HCT116 (cell line): ENCODE results near the gene UPF2.

ENCODE experiments used
- EGR1 ChIP-seq: IDR thresholded peaks from 2 replicates; pipeline ENCODE4 v1.6.1; 2012; ENCODE audit warnings: low read depth
- EZH2 ChIP-seq: fragments of 200-600 bp; sonication (generic); IDR thresholded peaks from 2 replicates; pipeline ENCODE4 v1.6.1; 2017; ENCODE audit warnings: antibody characterized with exemption, mixed run types
- POLR2A ChIP-seq: IDR thresholded peaks from 2 replicates; pipeline ENCODE4 v1.7.0; 2011; ENCODE audit warnings: borderline replicate concordance; ENCODE audit not compliant: insufficient read depth, insufficient read length; ENCODE audit errors: extremely low read depth
- POLR2AphosphoS5 ChIP-seq: IDR thresholded peaks from 2 replicates; pipeline ENCODE4 v1.6.1; 2011; ENCODE audit warnings: mild to moderate bottlenecking, low read depth, low read length, moderate library complexity
- SIN3A ChIP-seq: IDR thresholded peaks from 2 replicates; pipeline ENCODE4 v1.6.1; 2012; ENCODE audit warnings: low read depth
- TCF7L2 ChIP-seq: IDR thresholded peaks from 2 replicates; pipeline ENCODE4 v1.7.0; 2011; ENCODE audit warnings: borderline replicate concordance, inconsistent platforms; ENCODE audit not compliant: insufficient read depth, insufficient read length; ENCODE audit errors: extremely low read depth
- ZNF274 ChIP-seq: fragments of 200-500 bp; sonication (Bioruptor generic); IDR thresholded peaks from 2 replicates; pipeline ENCODE4 v1.6.1; 2014; ENCODE audit warnings: mild to moderate bottlenecking, low read depth, low read length, inconsistent platforms
- TF ChIP-seq, protein P1 (sequence below), 3 experiments: fragments of 200-600 bp in 1 of 3; sonication (generic) in 1 of 3; IDR thresholded peaks in 2 of 3; conservative IDR thresholded peaks in 1 of 3; 2 replicates each; pipeline ENCODE4 v1.5.1; 2012 to 2017; ENCODE audit warnings: low read depth in 2 of 3, low read length in 2 of 3, antibody characterized with exemption in 1 of 3, borderline replicate concordance in 1 of 3, control low read depth in 1 of 3, mild to moderate bottlenecking in 1 of 3, mixed read lengths in 1 of 3, mixed run types in 1 of 3, moderate library complexity in 1 of 3; ENCODE audit not compliant: insufficient read depth in 1 of 3
- TF ChIP-seq, protein P2 (sequence below): IDR thresholded peaks from 2 replicates; pipeline ENCODE4 v1.6.1; 2012

DNA sequence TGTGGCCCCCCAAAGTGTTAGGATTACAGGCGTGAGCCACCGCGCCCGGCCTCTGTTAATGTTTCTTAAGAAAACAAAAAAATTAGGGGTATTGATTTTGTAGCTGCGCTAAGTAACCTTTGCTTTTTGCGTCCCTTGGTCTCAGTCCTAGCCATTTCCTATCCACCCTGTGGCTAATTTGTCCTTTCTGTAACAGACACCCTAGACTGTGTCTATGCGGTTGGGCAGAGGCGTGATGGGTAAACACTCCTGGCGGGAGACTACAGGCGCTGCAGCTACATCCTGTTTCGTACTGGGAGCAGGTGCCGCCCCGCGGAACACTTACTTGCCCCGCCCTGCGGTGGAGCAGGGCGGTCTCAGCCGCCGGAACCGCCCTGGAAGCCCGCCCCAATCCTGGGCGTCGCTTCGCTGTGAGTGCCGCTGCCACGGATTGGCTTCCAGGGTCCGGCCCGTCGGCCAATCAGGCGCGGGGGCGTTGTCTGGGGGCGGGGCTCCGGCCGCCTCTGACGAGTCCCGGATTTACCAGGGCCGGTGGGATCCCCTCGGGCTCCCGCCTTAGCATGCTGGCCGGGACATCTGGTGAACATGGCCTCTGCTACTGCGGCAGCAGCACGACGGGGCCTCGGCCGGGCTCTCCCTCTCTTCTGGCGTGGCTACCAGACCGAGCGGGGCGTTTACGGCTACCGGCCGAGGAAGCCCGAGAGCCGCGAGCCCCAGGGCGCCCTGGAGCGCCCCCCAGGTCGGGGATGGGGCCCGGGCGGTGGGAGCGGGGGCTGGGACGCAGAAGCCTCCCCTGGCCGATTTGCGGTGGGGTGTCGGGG lies 26.1 kb upstream of the UPF2 start, which contains the start of gene DHTKD1:
- TF ChIP-seq, protein P1, sequence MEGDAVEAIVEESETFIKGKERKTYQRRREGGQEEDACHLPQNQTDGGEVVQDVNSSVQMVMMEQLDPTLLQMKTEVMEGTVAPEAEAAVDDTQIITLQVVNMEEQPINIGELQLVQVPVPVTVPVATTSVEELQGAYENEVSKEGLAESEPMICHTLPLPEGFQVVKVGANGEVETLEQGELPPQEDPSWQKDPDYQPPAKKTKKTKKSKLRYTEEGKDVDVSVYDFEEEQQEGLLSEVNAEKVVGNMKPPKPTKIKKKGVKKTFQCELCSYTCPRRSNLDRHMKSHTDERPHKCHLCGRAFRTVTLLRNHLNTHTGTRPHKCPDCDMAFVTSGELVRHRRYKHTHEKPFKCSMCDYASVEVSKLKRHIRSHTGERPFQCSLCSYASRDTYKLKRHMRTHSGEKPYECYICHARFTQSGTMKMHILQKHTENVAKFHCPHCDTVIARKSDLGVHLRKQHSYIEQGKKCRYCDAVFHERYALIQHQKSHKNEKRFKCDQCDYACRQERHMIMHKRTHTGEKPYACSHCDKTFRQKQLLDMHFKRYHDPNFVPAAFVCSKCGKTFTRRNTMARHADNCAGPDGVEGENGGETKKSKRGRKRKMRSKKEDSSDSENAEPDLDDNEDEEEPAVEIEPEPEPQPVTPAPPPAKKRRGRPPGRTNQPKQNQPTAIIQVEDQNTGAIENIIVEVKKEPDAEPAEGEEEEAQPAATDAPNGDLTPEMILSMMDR (IDR thresholded peaks at IDR 0.05 in 2 of 3, conservative IDR thresholded peaks at IDR 0.05 in 1 of 3; ENCODE audit: borderline replicate concordance in 1 of 3, insufficient read depth in 1 of 3, low read depth in 2 of 3, low read length in 2 of 3), result peak in 1 of 3 experiments; percentile 32; a peak in 2 of 6 replicates
- TF ChIP-seq POLR2AphosphoS5 (peak; percentile 74), EZH2 (no peak), SIN3A (peak; percentile 68), TCF7L2 (no peak), ZNF274 (no peak), POLR2A (peak; percentile 57), EGR1 (peak; percentile 61)
- TF ChIP-seq, protein P2, sequence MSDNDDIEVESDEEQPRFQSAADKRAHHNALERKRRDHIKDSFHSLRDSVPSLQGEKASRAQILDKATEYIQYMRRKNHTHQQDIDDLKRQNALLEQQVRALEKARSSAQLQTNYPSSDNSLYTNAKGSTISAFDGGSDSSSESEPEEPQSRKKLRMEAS, result peak; percentile 61
